HG03103 (cell line): ENCODE results near the gene SRRM4.

Source experiments
- ATAC-seq: cut with Tn5 transposase; IDR thresholded peaks from one replicate; pipeline ENCODE4 v1.9.1; 2021; ENCODE audit warnings: low read depth; ENCODE audit not compliant: unreplicated experiment

Gene SRRM4

DNA sequence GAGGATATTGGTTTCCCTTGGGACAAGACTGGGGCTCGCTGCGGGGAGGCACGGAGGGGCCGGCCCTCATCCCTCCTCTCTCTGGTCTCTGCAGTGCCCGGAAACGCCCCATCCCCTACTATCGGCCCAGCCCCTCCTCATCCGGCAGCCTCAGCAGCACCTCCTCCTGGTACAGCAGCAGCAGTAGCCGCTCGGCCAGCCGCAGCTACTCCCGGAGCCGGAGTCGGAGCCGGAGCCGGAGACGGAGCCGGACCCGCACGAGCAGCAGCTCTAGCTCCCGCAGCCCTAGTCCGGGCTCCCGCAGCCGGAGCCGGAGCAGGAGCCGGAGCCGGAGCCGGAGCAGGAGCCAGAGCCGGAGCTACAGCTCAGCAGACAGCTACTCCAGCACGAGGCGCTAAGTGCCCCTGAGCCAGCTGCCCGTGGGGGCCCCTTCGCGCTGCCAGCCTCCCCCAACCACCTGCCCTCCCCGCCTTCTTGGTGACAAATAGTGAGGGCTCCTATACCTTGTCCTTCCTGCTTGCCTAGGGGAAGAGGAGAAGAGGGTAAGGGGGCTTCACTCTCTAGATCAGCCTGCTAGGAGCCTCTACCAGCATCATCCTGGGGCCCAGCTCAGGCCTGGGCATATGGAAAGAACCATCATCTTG lies 175.2 kb downstream of the SRRM4 start:
- ATAC-seq: no peak

DNA sequence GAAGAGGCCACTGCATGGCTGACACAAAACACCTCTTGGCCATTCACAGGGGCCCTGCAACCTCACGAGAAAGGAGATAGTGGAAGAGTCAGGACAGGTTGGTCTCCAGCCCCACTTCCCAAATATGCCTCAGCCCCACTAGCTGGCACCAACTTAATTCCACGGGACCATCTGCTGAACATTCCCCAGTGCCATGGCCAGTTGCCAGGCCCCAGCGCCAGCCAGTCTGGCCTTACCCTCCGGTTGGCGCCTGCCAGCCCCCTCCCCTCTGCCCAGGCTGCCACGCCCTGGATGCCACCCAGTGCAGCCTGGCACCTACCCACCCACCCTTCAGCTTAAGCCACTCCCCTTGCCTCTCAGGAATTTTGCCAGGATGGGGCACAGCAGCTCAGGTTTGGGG lies 176.2 kb downstream of the SRRM4 start:
- ATAC-seq: no peak

DNA sequence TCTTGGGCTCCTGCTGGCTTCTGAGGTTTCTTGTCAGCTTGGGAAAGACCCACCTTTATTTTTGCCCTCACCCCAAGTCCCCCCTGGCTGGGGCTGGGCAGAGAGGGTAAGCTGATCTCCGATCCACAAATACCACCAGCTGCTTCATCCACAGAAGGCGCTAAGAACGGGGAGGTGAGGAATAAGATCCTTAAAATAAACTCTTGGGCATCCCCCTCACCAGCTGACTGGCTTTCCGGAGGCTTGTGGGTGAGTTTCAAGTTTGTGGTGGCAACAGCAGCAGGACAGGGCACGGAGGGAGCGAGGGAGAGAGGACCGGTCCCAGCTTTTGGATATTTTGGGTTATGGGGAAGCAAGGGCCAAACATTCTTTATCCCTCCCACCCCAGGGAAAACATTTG lies 176.6 kb downstream of the SRRM4 start:
- ATAC-seq: no peak

DNA sequence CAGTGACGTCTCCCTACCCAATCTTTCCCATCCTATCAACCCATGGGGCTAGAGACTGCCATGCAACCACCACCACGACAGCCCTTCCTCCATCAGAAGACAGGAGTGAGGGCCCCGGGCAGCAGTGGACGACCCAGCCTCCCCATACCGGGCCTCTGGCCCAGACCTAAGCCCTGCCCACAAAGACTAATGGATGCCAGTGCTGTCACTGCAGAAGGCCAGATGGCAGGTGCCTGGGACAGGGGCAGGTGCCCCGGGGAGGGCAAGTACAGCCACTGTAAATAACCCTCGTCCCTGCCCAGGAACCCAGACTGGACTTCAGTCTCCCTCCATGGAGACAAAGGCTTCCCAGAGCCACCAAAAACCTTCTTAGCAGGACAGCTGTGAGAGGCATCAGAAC lies 177.1 kb downstream of the SRRM4 start:
- no peak for ATAC-seq

DNA sequence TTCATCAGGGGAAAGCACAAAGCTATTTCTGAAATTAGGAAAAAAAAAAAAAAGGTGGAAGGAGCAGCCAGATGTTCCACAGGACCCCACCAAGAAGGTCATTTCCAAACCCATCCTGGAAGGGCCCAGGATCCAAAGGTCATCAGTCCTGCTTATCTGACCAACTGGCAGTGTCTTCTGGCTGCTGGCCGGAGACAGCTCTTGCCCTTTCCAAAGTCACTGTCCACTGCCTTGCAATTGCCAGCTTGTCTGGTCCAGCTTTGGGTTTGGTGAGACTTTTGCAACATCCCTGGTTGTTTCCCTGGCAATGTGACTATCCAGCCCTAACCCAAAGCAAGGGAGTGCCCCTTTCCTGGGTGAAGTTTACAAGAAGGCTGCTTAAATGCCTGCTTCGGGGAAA lies 178.5 kb downstream of the SRRM4 start:
- no peak for ATAC-seq

DNA sequence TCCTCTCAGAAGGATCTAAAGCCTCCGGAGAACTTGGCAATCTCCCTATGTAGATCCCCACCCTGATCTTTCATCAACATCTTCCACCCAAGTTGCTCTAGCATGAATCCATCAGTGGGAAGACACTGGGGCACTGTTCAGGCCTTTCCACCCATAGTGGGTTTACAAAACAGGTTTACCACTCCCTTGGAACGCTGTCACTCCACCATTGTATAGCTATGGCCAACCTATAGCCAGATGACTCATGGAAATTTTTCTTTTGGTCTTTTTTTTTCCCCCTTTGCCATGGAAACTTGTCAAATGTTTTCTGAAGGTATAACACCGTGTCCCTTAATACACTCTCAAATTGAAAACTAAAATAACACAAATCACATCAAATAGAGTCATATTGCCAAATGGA lies 186.6 kb downstream of the SRRM4 start:
- ATAC-seq: no peak

DNA sequence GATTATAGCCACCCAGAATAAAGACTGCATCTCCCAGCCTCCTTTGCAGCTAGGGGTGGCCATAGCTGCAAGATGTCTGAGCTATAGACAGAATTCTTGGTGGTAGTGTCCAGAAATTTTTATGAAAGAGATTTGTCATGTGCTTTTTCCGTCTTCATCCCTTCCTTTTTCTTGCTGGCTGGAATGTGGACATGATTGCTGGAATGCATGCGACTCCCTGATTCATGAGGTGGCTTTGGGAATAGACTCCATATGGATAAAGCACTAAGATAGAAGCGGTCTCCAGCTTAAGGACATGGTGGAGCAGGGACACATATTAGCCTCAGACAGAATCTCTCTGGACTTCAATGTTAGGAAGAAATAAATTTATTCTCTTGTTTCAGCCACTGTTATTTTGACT lies 187.4 kb downstream of the SRRM4 start:
- no peak for ATAC-seq

DNA sequence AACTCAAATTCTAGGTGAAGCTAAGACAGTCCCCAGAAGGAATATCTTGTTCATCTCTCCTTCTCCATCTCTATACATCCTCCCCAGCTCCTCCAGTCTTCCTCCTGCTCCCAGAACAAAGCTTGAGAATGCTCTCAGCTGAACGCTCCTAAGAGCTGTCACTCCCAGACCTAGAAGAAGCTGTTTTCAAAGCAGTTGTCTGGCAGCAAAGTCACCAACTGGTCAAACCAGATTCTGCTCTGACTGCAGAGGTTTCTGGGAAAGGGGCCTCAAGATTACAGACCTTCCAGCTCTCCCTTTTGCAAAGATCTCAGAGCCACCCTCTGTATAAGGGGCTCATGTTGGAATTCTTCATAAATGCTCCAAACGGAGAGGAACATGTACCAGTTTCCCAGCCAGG lies 187.8 kb downstream of the SRRM4 start:
- no peak for ATAC-seq

DNA sequence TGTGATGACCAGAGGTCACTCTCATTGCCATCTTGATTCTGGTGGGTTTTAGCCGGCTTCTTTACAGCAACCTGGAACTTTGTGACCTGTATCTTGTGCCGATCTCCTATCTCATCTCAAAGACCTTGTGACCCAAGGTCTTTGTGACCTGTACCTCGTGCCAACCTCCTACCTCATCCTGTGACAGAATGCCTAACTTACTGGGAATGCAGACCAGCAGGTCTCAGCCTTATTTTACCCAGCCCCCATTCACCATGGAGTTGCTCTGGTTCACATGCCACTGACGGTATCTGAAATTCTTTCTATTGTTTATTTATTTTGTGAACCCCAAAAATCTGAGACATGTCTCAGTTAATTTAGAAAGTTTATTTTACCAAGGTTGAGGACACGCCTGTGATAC lies 189.9 kb downstream of the SRRM4 start:
- no peak for ATAC-seq

DNA sequence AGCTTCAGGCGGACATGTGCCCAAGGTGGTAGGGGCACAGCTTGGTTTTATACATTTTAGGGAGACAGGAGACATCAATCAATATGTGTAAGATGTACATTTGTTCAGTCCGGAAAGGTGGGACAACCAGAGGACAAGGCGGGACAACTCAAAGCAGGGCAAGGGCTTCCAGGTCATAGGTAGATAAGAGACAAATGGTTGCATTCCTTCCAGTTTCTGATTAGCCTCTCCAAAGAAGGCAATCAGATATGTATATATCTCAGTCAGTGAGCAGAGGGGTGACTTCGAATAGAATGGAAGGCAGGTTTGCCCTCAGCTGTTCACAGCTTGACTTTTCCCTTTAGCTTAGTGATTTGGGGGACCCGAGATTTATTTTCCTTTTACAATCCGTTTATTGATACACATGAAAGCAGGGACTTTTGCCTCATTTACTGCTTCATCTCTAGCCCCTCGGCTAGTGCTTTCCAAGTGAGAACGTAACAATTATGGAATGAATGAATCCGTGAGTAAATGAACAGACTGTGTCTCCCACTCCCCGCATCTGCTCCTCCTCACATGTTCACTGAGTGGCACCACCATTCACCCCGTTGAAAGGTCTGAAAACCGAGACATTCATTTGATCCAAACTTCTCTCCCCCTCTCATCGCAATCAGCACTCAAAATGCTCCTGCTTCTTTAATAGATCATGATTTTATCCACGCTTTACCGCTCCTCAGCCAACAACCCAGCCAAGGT lies 190.5 kb downstream of the SRRM4 start:
- ATAC-seq: no peak

DNA sequence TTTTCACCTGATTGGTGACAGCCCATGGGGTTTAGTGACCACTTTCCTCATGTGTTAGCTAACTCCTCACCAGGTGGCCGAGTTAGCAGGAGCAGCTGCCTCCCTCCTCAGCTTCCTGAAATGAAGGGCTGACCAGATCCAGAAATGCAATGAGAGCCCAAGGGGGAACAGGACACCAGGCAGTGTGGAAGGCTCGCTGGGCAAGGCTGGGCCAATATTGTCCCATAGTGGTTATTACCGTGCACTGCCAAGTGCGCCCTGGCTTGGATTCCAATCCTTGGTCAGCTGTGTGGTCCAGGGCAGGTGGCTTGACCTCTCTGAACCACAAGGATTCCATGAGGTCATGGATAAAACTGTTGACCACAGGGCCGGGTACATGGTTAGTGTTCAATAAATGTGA lies 193.7 kb downstream of the SRRM4 start:
- ATAC-seq: no peak

DNA sequence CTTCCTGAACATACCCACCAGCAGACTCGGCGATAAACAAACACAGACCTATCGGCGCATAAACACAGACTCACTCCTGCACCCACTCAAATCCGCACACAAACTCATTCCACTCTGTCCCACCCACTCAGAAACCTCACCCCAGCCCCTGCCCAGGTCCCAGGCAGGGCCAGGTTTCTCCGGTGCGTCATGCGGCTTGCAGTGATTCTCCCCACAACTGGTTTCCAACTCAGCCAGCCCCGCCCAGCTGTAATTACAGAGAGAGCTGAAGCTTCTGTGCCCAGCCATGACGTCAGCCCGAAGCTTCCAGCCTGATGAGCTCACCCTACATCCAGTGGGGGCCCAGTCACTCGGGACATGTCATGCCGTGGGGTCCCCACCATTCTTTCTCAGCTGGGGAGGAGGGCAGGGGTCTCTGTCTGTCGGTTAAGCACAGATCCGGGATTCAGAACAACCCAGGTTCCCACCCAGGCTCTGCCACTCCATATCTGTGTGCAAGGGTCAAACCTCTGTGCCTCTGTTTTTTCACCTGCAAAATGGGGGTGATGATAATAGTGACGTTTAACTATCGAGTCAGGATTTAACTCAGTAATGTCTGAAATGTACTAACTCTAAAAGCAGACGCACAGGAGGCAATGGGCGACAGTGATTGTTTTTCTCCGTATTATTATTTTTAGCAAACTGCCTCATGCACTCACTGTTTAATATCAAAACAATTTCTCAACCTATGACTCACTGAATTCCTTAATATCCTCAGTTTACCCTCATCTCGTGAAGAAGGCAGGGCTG lies 195.1 kb downstream of the SRRM4 start:
- ATAC-seq: no peak

DNA sequence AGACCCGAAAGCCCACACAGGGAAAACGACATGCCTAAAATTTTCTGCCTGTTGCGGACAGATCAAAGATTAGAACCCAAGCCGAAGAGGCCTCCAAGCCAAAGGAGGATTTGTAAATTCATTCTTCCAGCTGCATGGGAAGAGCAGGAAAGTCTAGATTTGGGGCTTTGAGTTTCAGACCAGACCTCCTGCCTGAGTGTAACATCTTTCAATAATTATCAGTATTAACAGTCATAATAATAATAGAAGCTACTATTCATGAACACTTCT lies 195.7 kb downstream of the SRRM4 start:
- no peak for ATAC-seq

DNA sequence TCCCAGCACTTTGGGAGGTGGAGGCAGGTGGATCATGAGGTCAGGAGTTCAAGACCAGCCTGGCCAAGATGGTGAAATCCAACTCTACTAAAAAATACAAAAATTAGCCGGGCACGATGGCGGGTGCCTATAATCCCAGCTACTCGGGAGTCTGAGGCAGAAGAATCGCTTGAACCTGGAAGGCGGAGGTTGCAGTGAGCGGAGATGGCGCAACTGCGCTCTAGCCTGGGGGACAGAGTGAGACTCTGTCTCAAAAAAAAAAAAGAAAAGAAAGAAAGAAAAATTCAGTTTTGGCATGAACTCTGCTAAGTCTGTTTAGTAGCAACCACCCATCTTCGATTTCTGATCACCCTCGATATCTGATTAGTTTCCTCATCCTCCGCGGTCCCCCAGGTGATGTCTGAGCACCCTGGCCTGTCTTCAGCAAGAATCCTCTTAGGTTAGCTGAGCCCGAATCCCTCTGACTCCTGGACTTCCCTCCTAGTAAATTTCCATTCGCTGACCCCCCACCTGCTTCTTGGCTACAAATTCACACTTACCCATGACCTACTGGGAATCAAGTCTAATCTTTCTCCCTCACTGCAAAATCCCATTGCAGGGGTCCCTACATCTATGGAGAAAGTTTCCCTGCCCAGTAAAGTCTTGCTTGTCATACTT lies 196.5 kb downstream of the SRRM4 start:
- no peak for ATAC-seq

DNA sequence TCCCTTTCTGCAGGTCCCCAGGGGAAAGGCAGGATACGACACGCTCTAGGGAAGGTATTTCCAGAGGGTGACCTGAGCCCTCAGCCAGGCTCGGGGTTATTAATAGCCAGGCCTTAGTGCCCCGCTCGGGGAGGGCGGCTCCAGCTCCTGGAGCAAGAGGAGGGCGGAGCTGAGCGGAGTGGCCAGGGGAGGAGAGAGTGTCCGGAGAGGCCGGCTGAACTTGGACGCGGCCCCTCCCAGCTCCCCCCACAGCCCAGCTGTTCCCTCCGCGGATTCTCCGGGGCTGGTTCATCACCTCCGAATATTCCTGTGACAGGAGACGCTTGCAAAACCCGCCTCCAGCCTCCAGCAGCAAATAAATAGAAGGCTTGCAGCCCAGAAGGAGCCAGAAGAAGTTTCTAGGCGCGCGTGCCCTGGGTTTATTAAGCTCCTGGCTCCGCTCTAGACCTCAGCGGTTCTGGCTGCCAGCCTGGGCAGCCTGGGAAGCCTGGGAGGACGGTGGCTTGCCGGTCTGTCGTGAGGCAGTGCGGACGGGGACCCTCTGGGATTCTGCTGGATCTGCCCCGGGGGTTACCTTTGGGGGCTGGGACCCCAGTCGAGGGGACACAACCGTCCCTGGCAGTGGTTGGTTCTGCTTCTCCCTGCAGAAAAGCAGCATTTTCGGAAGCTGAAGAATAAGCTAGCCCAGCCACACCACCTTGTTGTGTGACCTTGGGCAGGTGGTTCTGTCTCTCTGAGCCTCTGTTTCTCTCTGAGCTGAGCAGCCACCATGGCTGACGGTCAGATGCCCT lies 197.4 kb downstream of the SRRM4 start, which contains the start of gene HSPB8:
Gene HSPB8, plus strand, starts transcription at position 388 of the 791 bp plus-strand sequence. Its CDS starts 382 bp downstream, at position 770.
- no peak for ATAC-seq

DNA sequence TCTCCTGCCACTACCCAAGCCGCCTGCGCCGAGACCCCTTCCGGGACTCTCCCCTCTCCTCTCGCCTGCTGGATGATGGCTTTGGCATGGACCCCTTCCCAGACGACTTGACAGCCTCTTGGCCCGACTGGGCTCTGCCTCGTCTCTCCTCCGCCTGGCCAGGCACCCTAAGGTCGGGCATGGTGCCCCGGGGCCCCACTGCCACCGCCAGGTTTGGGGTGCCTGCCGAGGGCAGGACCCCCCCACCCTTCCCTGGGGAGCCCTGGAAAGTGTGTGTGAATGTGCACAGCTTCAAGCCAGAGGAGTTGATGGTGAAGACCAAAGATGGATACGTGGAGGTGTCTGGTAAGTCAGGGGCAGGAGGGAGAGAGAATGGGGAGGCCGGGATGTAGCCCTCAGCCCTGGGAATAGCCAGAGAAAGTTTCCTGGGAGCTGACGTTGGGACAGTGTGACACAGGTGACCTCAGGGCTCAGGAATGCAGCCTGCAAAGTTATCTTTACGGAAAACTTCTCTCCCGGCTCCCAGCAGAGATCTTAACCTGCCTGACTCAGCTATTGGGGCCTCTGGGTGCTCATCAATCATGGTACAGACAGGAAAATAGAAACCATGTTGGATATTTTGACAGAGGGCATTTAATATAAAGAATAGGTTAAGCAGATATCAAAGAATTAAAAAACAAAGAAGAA lies 198.1 kb downstream of the SRRM4 start:
- no peak for ATAC-seq

DNA sequence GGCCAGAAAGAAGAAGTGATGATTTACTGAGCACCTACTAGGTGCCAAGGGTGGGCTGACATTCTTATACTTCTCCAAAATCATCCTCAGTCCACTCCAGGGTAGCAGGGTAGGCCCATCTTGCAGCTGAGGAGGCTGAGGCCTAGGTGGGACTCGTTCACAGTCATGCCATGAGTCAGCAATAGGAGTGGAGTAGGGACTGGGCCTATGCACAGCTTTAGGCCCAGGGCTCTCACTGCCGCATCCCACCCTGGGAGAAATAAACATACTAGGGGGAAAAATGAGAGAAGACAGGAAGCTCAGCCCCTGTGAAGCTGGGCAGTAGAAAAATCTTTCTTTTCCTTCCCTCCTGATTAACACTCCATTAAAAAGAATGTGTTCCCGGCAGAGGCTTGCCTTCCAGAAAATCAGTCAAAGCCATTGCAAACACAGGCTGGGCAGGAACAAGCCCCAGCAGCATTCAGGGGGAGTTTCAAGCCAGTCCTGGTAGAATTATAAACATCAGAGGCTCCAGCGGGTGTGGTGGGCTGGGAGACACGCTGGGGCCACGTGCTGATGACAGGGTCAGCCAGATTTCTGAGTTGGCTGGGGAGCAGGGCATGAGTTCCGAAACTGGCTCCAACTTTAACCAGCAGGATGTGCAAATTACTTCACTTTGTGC lies 199.2 kb downstream of the SRRM4 start:
- ATAC-seq: no peak

DNA sequence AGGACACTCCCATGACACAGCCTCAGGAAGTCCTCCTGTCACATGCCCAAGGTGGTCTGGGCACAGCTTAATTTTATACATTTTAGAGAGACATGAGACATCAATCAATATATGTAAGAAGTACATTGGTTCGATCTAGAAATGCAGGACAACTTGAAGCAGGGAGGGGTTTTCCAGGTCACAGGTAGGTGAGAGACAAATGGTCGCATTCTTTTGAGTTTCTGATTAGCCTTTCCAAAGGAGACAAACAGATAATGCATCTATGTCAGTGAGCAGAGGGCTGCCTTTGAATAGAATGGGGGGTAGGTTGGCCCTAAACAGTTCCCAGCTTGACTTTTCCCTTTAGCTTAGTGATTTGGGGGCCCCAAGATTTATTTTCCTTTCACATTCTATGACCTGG lies 199.9 kb downstream of the SRRM4 start:
- no peak for ATAC-seq

DNA sequence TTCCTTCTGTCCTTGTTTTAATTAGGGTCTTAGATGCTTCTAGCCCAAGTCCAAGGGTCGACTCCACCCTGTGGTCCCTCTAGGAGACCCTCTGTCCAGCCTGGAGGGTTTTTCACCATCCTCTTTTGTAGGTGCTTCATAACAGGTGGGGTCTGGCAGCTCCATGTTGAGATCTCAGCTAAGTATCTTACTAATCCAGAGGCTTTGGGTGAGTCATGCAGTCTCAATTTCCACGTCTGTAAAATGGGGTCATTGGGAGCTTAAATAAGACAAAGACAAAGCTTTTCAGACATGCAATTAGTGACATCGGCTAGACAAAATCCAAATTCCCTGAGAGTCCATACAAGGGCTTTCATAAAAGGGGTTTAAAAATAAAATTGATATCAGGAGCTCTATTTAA lies 200.6 kb downstream of the SRRM4 start:
- no peak for ATAC-seq
